ENCODE data around the gene RNASE9. TPM values are rescaled to one million over a fixed set of nuclear protein-coding genes. Genes with fewer than 3 reads are reported as not detected.

RNASE9 gene
- total and polyA plus RNA-seq, 2 experiments from 2014 or later = not detected

DNA sequence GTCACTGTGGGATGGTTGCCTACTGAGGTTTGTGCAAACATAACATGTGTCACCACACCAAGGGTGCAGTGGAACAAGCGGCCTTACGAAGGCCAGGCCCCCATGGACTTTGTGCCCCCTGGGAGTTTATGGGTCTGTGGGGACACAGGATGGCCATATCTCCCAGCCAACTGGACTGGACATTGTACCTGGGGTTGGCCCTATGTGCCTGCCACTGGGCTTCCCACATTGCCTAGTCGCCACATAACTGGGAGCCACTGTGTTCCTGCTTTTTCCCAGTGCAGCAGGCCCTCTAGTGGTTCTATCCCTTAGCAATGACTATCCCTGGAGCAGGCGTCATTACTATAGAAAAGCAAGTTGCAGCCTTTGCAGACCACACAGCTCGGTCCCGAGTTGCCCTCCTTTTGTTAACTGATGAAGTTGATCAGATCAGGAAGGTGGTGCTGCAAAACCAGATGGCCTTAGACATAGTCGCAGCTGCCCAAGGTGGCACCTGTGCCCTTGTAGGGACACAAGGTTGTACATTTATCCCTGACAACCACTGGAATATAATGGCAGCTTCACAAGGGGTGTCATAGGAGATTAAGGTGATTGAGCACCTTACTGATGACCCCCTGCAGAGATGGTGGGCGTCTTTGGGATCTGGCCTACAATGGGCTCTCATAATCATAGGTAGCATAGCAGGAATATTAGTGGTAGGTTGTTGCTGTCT lies 45.5 kb upstream of the RNASE9 start:
- Histone ChIP-seq H3K9me2 (replicated peaks; ENCODE audit: insufficient read depth) (no peaks in the 10 kb centered on the region), H3K27me3 (no peaks in the 10 kb centered on the region), H4K20me1 (ENCODE audit: insufficient read depth, poor library complexity, severe bottlenecking) (no peaks in the 10 kb centered on the region), H3K27ac (peak overlapping the region; percentile 55), H3K36me3 (replicated peaks; ENCODE audit: insufficient read depth, low read depth) (no peaks in the 10 kb centered on the region), H3K4me2 (peak overlapping the region; percentile 56), H3K4me1 (ENCODE audit: insufficient read depth) (no peaks in the 10 kb centered on the region), H3K9me3 (ENCODE audit: low read depth) (no peaks in the 10 kb centered on the region), H3K79me2 (no peaks in the 10 kb centered on the region), H2AFZ (no peak overlapping the region), H3K4me3 (no peak overlapping the region)
- DNase-seq (ENCODE audit: low spot score) = peak; percentile 83
- TF ChIP-seq, protein P1, sequence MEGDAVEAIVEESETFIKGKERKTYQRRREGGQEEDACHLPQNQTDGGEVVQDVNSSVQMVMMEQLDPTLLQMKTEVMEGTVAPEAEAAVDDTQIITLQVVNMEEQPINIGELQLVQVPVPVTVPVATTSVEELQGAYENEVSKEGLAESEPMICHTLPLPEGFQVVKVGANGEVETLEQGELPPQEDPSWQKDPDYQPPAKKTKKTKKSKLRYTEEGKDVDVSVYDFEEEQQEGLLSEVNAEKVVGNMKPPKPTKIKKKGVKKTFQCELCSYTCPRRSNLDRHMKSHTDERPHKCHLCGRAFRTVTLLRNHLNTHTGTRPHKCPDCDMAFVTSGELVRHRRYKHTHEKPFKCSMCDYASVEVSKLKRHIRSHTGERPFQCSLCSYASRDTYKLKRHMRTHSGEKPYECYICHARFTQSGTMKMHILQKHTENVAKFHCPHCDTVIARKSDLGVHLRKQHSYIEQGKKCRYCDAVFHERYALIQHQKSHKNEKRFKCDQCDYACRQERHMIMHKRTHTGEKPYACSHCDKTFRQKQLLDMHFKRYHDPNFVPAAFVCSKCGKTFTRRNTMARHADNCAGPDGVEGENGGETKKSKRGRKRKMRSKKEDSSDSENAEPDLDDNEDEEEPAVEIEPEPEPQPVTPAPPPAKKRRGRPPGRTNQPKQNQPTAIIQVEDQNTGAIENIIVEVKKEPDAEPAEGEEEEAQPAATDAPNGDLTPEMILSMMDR (IDR thresholded peaks at IDR 0.05; ENCODE audit: poor library complexity) = peak; percentile 62
- TF ChIP-seq EZH2 (IDR thresholded peaks at IDR 0.05; ENCODE audit: borderline replicate concordance) = no peak
- 32% methylated on average over 8 of the region's 8 CpGs for WGBS (ENCODE audit: low lambda C conversion rate, missing lambda C conversion rate)

DNA sequence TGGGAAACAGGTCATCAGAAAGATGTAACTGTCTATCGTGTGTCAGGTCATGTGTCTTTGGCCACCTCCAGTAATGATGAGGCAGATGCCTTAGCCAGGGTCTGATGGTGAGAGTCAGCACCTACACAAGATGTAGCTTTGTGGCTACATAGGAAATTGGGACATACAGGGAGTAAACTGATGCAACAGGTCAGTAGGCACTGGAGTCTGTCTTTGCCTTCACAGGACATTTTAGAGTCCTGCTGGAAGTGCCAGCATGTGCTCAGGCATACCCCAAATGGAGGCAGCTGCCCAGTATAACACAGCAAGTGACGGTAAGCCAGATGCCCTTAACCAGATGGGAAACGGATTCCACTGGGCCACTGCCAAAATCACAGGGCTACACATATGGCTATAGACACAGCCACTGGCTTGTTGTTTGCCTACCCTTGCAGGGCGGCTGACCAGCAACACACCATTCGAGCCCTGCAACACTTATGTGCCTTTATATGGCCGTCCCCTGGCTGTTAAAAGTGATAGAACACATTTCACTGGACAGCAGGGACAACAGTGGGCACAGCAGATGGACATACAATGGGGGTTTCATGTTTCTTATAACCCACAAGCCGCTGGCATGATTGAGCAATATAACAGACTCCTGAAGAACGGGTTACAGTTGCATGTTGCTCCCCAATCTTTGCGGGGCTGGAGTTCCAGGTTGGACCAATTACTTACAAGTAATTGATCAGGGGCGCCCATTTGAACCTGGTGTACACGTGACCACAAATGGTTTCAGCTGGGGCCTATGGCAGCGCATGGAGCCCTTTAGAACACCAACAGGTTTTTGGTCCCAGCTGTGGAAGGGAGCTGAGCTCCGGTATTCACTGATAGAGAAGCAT lies 43.2 kb upstream of the RNASE9 start:
- Histone ChIP-seq H3K4me1 (ENCODE audit: insufficient read depth) (no peaks in the 10 kb centered on the region), H3K27me3 (no peaks in the 10 kb centered on the region), H3K9me3 (ENCODE audit: low read depth) (no peaks in the 10 kb centered on the region), H2AFZ (no peak overlapping the region), H3K79me2 (no peaks in the 10 kb centered on the region), H3K36me3 (replicated peaks; ENCODE audit: insufficient read depth, low read depth) (no peaks in the 10 kb centered on the region), H3K4me2 (no peak overlapping the region), H3K9me2 (replicated peaks; ENCODE audit: insufficient read depth) (no peaks in the 10 kb centered on the region), H3K27ac (no peak overlapping the region), H4K20me1 (ENCODE audit: insufficient read depth, poor library complexity, severe bottlenecking) (no peaks in the 10 kb centered on the region), H3K4me3 (no peak overlapping the region)
- DNase-seq (ENCODE audit: low spot score) = no peak
- TF ChIP-seq EZH2phosphoT487 (IDR thresholded peaks at IDR 0.05; ENCODE audit: low read depth, severe bottlenecking, unreplicated experiment) (no peak), EZH2 (IDR thresholded peaks at IDR 0.05; ENCODE audit: borderline replicate concordance) (no peak)
- TF ChIP-seq, protein P1 (IDR thresholded peaks at IDR 0.05; ENCODE audit: poor library complexity) = no peak
- 87% methylated on average over 13 of the region's 13 CpGs for WGBS (ENCODE audit: low lambda C conversion rate, missing lambda C conversion rate)

DNA sequence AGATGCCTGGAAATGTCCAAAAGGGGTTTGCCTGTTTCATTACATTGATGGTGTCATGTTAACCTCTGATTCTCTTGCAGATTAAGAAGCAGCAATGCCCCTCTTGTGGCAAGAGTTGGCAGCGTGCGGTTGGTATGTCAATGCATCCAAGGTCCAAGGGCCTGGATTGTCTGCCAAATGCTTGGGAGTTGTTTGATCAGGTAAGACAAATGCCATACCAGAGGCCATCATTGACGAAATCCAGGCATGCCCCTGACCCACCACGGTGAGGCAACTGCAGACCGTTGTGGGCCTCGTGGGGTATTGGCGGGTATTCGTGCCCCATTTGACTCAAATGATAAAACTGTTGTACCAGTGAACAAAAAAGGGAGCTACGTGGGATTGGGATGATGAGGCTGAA lies 41.7 kb upstream of the RNASE9 start:
- no peaks in the 10 kb centered on the region for H4K20me1 ChIP-seq (ENCODE audit: insufficient read depth, poor library complexity, severe bottlenecking)
- no peaks in the 10 kb centered on the region for H3K4me1 ChIP-seq (ENCODE audit: insufficient read depth)
- H3K4me2 ChIP-seq = no peak overlapping the region
- TF ChIP-seq, protein P1 (IDR thresholded peaks at IDR 0.05; ENCODE audit: poor library complexity) = no peak
- TF ChIP-seq EZH2phosphoT487 (IDR thresholded peaks at IDR 0.05; ENCODE audit: low read depth, severe bottlenecking, unreplicated experiment) = no peak
- no peak for TF ChIP-seq EZH2 (IDR thresholded peaks at IDR 0.05; ENCODE audit: borderline replicate concordance)
- DNase-seq (ENCODE audit: low spot score) = no peak
- no peak overlapping the region for H2AFZ ChIP-seq
- no peaks in the 10 kb centered on the region for H3K9me2 ChIP-seq (replicated peaks; ENCODE audit: insufficient read depth)
- H3K27ac ChIP-seq = no peak overlapping the region
- no peak overlapping the region for H3K4me3 ChIP-seq
- no peaks in the 10 kb centered on the region for H3K27me3 ChIP-seq
- no peaks in the 10 kb centered on the region for H3K9me3 ChIP-seq (ENCODE audit: low read depth)
- WGBS (ENCODE audit: low lambda C conversion rate, missing lambda C conversion rate) = 90% methylated on average over 9 of the region's 9 CpGs
- H3K36me3 ChIP-seq (replicated peaks; ENCODE audit: insufficient read depth, low read depth) = no peaks in the 10 kb centered on the region
- no peaks in the 10 kb centered on the region for H3K79me2 ChIP-seq
